ENCODE measurements around the gene C1R.

C1R gene

DNA sequence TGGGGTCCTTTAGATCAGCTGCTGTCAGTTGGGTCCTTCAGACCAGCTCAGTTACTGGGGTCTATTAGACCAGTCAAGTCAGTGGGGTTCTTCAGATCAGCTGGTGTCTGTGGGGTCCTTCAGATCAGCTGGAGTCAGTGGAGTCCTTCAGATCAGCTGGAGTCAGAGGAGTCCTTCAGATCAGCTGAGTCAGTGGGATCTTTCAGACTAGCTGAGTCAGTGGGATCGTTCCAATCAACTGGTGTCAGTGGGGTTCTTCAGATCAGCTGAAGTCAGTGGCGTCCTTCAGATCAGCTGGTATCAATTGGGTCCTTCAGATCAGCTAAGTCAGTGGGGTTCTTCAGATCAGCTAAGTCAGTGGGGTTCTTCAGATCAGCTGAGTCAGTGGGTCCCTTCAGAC, 59.3 kb downstream of the C1R start:
- DNase-seq: no peak

DNA sequence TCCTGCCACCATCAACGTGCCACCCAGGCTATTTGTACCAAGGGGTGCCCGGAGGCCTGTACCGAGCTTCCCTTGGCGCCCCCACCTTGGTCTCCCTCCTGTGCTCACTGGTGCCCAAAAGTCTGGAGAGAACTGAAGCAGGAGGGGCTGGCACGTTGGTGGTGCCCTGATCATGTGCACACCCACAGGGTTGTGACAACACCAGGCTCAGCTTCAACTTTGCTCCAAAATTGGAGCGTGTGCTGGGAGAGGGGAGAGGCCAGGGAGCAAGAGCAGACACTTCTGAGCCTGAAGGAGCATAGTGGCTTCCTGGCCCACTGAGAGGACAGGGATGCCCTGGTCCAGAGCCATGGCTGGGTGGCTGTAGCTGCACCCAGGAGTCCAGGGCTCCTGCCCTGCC, 60.9 kb downstream of the C1R start:
- no peak for DNase-seq

Measured in C1 segment of cervical spinal cord (tissue), 14 donors.